GM23338 (cell line): ENCODE measurements around the gene DRC1.

Experiments
- CREB1 ChIP-seq: fragments of 250-450 bp; sonication (Bioruptor Pico); IDR thresholded peaks from 2 replicates; pipeline ENCODE4 v1.5.0; 2020; ENCODE audit warnings: low read depth, mild to moderate bottlenecking, moderate library complexity
- CTCF ChIP-seq, 2 experiments: fragments of 200-600 bp in 1 of 2; sonication (generic) in 1 of 2; conservative IDR thresholded peaks; 2 replicates each; pipeline versions ENCODE4 v1.5.1 to v1.6.1; 2016 to 2017; ENCODE audit warnings: antibody characterized with exemption in 2 of 2, low read depth in 2 of 2, mild to moderate bottlenecking in 2 of 2, moderate library complexity in 1 of 2
- ETS1 ChIP-seq: IDR thresholded peaks from 2 replicates; pipeline ENCODE4 v1.6.1; 2016; ENCODE audit warnings: antibody characterized with exemption
- EZH2 ChIP-seq: fragments of 200-600 bp; sonication (generic); IDR thresholded peaks from one replicate; pipeline ENCODE4 v1.8.0; 2017; ENCODE audit warnings: antibody characterized with exemption, mild to moderate bottlenecking, low read depth; ENCODE audit not compliant: unreplicated experiment
- EZH2phosphoT487 ChIP-seq: fragments of 200-600 bp; sonication (generic); IDR thresholded peaks from one replicate; pipeline ENCODE4 v1.8.1; 2018; ENCODE audit warnings: antibody characterized with exemption; ENCODE audit not compliant: unreplicated experiment
- JUNB ChIP-seq: IDR thresholded peaks from one replicate; pipeline ENCODE4 v1.6.1; 2016; ENCODE audit warnings: antibody characterized with exemption; ENCODE audit not compliant: unreplicated experiment
- NANOG ChIP-seq: IDR thresholded peaks from 2 replicates; pipeline ENCODE4 v1.6.1; 2016; ENCODE audit warnings: antibody characterized with exemption, borderline replicate concordance
- POLR2AphosphoS5 ChIP-seq: IDR thresholded peaks from 2 replicates; pipeline ENCODE4 v1.6.1; 2016; ENCODE audit warnings: antibody characterized with exemption, low read depth
- REST ChIP-seq: IDR thresholded peaks from one replicate; pipeline ENCODE4 v1.6.1; 2018; ENCODE audit warnings: antibody characterized with exemption; ENCODE audit not compliant: unreplicated experiment
- STAT1 ChIP-seq: IDR thresholded peaks from one replicate; pipeline ENCODE4 v1.6.1; 2016; ENCODE audit warnings: antibody characterized with exemption; ENCODE audit not compliant: unreplicated experiment
- ZNF331 ChIP-seq: fragments of 250-450 bp; sonication (Bioruptor Pico); IDR thresholded peaks from 2 replicates; pipeline ENCODE4 v1.5.0; 2020; ENCODE audit warnings: low read depth, mild to moderate bottlenecking, moderate library complexity

GRCh38 chr2:26400723-26401122 is 997 bp upstream of the DRC1 start:
- TF ChIP-seq POLR2AphosphoS5 (no peak), CTCF (conservative IDR thresholded peaks at IDR 0.05; ENCODE audit: low read depth in 2 of 2) (no peak), EZH2phosphoT487 (no peak), EZH2 (no peak), CREB1 (CRISPR knock-in tag) (no peak), NANOG (no peak), ETS1 (no peak), STAT1 (no peak), ZNF331 (CRISPR knock-in tag) (no peak), JUNB (no peak), REST (no peak)
